ENCODE results near the gene SAMD4A.

SAMD4A gene

DNA sequence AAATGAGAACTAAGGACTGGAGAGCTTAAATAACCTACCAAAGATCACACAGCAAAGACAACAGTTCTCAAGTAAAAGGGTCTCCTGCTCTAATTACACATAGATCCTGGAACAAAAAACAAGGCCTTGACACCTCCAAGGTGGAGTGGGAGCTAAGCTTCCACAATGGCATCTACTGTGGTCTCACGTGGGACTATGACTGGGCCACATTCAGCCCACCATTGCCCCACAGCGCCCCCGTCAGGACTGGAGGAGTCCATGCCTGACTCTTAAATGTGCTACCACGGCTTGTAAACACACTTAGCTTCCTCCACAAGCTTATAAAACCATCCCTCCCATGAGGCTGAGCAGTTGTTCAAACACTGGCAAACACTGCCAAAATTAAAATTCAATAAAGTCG lies 247.1 kb downstream of the SAMD4A start:
- TF ChIP-seq, protein P1, sequence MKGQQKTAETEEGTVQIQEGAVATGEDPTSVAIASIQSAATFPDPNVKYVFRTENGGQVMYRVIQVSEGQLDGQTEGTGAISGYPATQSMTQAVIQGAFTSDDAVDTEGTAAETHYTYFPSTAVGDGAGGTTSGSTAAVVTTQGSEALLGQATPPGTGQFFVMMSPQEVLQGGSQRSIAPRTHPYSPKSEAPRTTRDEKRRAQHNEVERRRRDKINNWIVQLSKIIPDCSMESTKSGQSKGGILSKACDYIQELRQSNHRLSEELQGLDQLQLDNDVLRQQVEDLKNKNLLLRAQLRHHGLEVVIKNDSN (IDR thresholded peaks at IDR 0.05): no peak
- TF ChIP-seq, protein P2, sequence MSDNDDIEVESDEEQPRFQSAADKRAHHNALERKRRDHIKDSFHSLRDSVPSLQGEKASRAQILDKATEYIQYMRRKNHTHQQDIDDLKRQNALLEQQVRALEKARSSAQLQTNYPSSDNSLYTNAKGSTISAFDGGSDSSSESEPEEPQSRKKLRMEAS (IDR thresholded peaks at IDR 0.05): no peak
- TF ChIP-seq RAD21 (IDR thresholded peaks at IDR 0.05; ENCODE audit: low read depth): no peak
- no peak for TF ChIP-seq EGR1 (IDR thresholded peaks at IDR 0.05)
- TF ChIP-seq FOXM1 (IDR thresholded peaks at IDR 0.05; ENCODE audit: borderline replicate concordance, low read depth): no peak
- no peak for TF ChIP-seq TCF12 (IDR thresholded peaks at IDR 0.05; ENCODE audit: low read depth)

DNA sequence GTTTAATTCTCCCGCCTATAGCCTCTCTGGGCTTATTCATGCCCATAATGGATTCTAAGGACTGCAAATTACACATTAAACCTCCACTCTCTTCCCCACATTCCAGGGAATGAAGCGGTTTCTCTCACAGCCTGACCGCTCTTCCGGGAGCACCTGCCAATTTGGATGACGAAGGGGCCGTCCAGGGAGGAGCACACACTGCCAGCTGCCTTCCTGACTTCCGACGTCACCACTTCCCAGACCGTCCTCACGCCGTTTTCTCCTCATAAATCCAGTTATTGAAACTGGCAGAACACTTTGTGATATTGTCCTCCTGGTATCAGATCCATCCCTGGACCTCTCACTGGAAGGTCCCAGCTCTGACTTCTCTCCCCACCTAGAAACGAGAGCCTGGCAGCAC lies 248.1 kb downstream of the SAMD4A start:
- TF ChIP-seq, protein P2 (IDR thresholded peaks at IDR 0.05): no peak
- TF ChIP-seq EP300 (IDR thresholded peaks at IDR 0.05; ENCODE audit: borderline replicate concordance) (no peak), ZBTB7A (IDR thresholded peaks at IDR 0.05; ENCODE audit: low read depth) (no peak), CREB1 (IDR thresholded peaks at IDR 0.05; ENCODE audit: low read depth) (no peak), RAD21 (IDR thresholded peaks at IDR 0.05; ENCODE audit: low read depth) (no peak), YY1 (IDR thresholded peaks at IDR 0.05; ENCODE audit: low read depth) (no peak), FOXM1 (IDR thresholded peaks at IDR 0.05; ENCODE audit: borderline replicate concordance, low read depth) (no peak)
- TF ChIP-seq, protein P3, sequence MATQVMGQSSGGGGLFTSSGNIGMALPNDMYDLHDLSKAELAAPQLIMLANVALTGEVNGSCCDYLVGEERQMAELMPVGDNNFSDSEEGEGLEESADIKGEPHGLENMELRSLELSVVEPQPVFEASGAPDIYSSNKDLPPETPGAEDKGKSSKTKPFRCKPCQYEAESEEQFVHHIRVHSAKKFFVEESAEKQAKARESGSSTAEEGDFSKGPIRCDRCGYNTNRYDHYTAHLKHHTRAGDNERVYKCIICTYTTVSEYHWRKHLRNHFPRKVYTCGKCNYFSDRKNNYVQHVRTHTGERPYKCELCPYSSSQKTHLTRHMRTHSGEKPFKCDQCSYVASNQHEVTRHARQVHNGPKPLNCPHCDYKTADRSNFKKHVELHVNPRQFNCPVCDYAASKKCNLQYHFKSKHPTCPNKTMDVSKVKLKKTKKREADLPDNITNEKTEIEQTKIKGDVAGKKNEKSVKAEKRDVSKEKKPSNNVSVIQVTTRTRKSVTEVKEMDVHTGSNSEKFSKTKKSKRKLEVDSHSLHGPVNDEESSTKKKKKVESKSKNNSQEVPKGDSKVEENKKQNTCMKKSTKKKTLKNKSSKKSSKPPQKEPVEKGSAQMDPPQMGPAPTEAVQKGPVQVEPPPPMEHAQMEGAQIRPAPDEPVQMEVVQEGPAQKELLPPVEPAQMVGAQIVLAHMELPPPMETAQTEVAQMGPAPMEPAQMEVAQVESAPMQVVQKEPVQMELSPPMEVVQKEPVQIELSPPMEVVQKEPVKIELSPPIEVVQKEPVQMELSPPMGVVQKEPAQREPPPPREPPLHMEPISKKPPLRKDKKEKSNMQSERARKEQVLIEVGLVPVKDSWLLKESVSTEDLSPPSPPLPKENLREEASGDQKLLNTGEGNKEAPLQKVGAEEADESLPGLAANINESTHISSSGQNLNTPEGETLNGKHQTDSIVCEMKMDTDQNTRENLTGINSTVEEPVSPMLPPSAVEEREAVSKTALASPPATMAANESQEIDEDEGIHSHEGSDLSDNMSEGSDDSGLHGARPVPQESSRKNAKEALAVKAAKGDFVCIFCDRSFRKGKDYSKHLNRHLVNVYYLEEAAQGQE (IDR thresholded peaks at IDR 0.05; ENCODE audit: low read depth): no peak

DNA sequence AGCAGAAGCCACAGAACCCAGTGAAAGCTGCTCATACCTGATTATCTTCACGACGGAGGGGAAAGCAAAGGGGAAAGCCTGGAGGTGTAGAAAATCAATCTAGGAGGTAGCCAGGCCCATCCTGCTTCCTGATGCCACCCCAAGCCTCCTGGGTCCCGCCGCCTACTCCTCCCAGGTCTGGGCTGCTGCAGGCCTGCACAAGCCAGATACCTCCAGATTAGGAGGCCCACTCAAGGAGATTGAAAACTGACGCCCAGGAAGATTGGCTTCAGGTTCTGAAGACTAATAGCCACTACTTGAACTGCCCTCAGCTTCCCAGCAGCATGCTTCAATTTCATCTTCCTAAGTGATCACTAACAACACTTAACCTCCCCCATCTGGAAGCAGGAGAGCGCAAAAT lies 248.6 kb downstream of the SAMD4A start:
- TF ChIP-seq, protein P1 (IDR thresholded peaks at IDR 0.05): no peak
- TF ChIP-seq YY1 (IDR thresholded peaks at IDR 0.05; ENCODE audit: low read depth): no peak
- TF ChIP-seq, protein P2 (IDR thresholded peaks at IDR 0.05): no peak
- no peak for TF ChIP-seq EGR1 (IDR thresholded peaks at IDR 0.05)
- no peak for TF ChIP-seq TEAD4 (IDR thresholded peaks at IDR 0.05)
- no peak for TF ChIP-seq TAF1 (IDR thresholded peaks at IDR 0.05; ENCODE audit: low read depth)
- TF ChIP-seq TCF12 (IDR thresholded peaks at IDR 0.05; ENCODE audit: low read depth): no peak
- no peak for TF ChIP-seq FOXM1 (IDR thresholded peaks at IDR 0.05; ENCODE audit: borderline replicate concordance, low read depth)
- no peak for TF ChIP-seq CREB1 (IDR thresholded peaks at IDR 0.05; ENCODE audit: low read depth)
- TF ChIP-seq EP300 (IDR thresholded peaks at IDR 0.05; ENCODE audit: borderline replicate concordance): no peak
- no peak for TF ChIP-seq NFIC (IDR thresholded peaks at IDR 0.05)
- no peak for TF ChIP-seq ZBTB7A (IDR thresholded peaks at IDR 0.05; ENCODE audit: low read depth)
- no peak for TF ChIP-seq RAD21 (IDR thresholded peaks at IDR 0.05; ENCODE audit: low read depth)
- TF ChIP-seq, protein P3 (IDR thresholded peaks at IDR 0.05; ENCODE audit: low read depth): no peak
- TF ChIP-seq CEBPB (IDR thresholded peaks at IDR 0.05): no peak

DNA sequence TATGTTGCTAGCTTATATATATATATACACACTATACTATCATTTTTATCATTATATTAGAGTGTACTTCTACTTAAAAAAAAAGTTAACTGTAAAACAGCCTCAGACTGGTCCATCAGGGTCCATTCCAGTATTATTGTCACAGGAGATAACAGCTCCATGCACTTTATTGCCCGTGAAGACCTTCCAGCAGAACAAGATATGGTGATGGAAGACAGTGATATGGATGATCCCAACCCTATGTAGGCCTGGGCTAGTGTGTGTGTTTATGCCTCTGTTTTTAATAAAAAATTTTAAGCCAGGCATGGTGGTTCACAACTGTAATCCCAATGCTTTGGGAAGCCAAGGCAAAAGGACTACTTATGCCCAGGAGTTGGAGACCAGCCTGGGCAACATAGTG lies 249.5 kb downstream of the SAMD4A start:
- TF ChIP-seq, protein P1 (IDR thresholded peaks at IDR 0.05): no peak
- TF ChIP-seq, protein P2 (IDR thresholded peaks at IDR 0.05): no peak
- no peak for TF ChIP-seq RAD21 (IDR thresholded peaks at IDR 0.05; ENCODE audit: low read depth)
- no peak for TF ChIP-seq EP300 (IDR thresholded peaks at IDR 0.05; ENCODE audit: borderline replicate concordance)
- no peak for TF ChIP-seq EGR1 (IDR thresholded peaks at IDR 0.05)
- TF ChIP-seq CEBPB (IDR thresholded peaks at IDR 0.05): no peak

DNA sequence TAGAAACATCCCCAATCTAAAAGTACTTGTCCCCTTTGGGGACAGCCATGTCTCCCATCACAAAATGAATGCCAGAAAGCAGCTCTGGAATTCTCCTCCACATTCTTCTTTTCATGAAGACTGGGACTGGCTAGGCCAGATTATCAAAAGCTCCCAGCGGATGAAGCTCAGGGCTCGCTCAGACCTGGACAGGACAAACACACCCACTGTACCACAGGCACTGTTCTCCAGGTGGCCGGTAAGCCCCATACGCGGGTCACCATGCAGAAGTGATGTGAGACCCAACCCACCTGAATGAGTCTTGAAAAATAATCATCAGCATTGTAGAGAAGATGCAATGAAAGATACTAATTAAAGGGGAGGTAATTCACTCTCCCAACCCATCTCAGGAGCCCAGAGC lies 250.6 kb downstream of the SAMD4A start:
- no peak for TF ChIP-seq NFIC (IDR thresholded peaks at IDR 0.05)
- TF ChIP-seq ZBTB7A (IDR thresholded peaks at IDR 0.05; ENCODE audit: low read depth): no peak
- TF ChIP-seq TEAD4 (IDR thresholded peaks at IDR 0.05): no peak
- TF ChIP-seq FOXM1 (IDR thresholded peaks at IDR 0.05; ENCODE audit: borderline replicate concordance, low read depth): no peak
- TF ChIP-seq, protein P2 (IDR thresholded peaks at IDR 0.05): no peak
- TF ChIP-seq, protein P1 (IDR thresholded peaks at IDR 0.05): no peak

Data from Ishikawa (cell line).